ENCODE data around the gene KIAA1210. TPM values are rescaled to one million over a fixed set of nuclear protein-coding genes. Genes with fewer than 3 reads are reported as not detected.

The KIAA1210 gene
- total RNA-seq, 1 experiment from 2014 or later = not detected

GRCh38 chrX:119168104-119168503 is 40.5 kb upstream of the KIAA1210 start:
- no peak overlapping the region for H3K9ac ChIP-seq (ENCODE audit: low read length)
- H4K20me1 ChIP-seq (ENCODE audit: insufficient read depth) = no peaks in the 10 kb centered on the region
- no peak for TF ChIP-seq POLR2AphosphoS5 (IDR thresholded peaks at IDR 0.05; ENCODE audit: low read depth, low read length)
- no peak for TF ChIP-seq RAD21 (IDR thresholded peaks at IDR 0.05; ENCODE audit: low read depth)
- TF ChIP-seq MAX (IDR thresholded peaks at IDR 0.05) = no peak
- TF ChIP-seq POLR2A (IDR thresholded peaks at IDR 0.05; ENCODE audit: borderline replicate concordance, extremely low read depth, insufficient read depth, insufficient read length) = no peak
- no peak for TF ChIP-seq ZBTB33 (IDR thresholded peaks at IDR 0.05; ENCODE audit: extremely low read depth, insufficient replicate concordance, low read length)
- TF ChIP-seq ZNF274 (IDR thresholded peaks at IDR 0.05; ENCODE audit: low read depth, low read length) = no peak
- no peak for TF ChIP-seq CTCF (IDR thresholded peaks at IDR 0.05 in 2 of 3, conservative IDR thresholded peaks at IDR 0.05 in 1 of 3; ENCODE audit: borderline replicate concordance in 1 of 3, insufficient read depth in 1 of 3, low read depth in 2 of 3, low read length in 2 of 3)
- TF ChIP-seq EZH2 (IDR thresholded peaks at IDR 0.05) = no peak
- TF ChIP-seq TCF7L2 (IDR thresholded peaks at IDR 0.05; ENCODE audit: borderline replicate concordance, extremely low read depth, insufficient read depth, insufficient read length) = no peak
- no peak for TF ChIP-seq JUND (IDR thresholded peaks at IDR 0.05)
- TF ChIP-seq CBX3 (IDR thresholded peaks at IDR 0.05; ENCODE audit: low read depth) = no peak
- TF ChIP-seq FOSL1 (IDR thresholded peaks at IDR 0.05; ENCODE audit: low read depth) = no peak
- no peak for TF ChIP-seq SIN3A (IDR thresholded peaks at IDR 0.05; ENCODE audit: low read depth)
- no peak for TF ChIP-seq YY1 (IDR thresholded peaks at IDR 0.05; ENCODE audit: extremely low read depth, insufficient replicate concordance, low read depth, low read length)
- TF ChIP-seq SRF (IDR thresholded peaks at IDR 0.05; ENCODE audit: low read depth) = no peak
- TF ChIP-seq ATF3 (IDR thresholded peaks at IDR 0.05) = no peak
- no peaks in the 10 kb centered on the region for H3K27me3 ChIP-seq (ENCODE audit: insufficient read depth, low read length)
- intact Hi-C loops (cut with micrococcal nuclease) = no loop called here
- ATAC-seq = no peak
- RAD21 ChIA-PET (ENCODE audit: low non-redundant PET in 1 of 2, low total read pairs in 2 of 2, uncharacterized antibody in 2 of 2, unreplicated experiment in 2 of 2) = no interaction called here
- CTCF ChIA-PET = no interaction called here
- DNase-seq (ENCODE audit: low read depth, low spot score) = no peak
- H3K4me1 ChIP-seq (ENCODE audit: control insufficient read depth in 1 of 2, insufficient read depth in 2 of 2, low read length in 2 of 2) = no peaks in the 10 kb centered on the region
- no peaks in the 10 kb centered on the region for H3K9me2 ChIP-seq (ENCODE audit: insufficient read depth)
- H3K79me2 ChIP-seq (ENCODE audit: insufficient read depth, low read length) = no peaks in the 10 kb centered on the region
- no peak overlapping the region for H3K4me2 ChIP-seq (ENCODE audit: low read length)
- no peaks in the 10 kb centered on the region for H3K9me3 ChIP-seq (ENCODE audit: control insufficient read depth in 1 of 2, insufficient read depth in 1 of 2, low read depth in 1 of 2, low read length in 2 of 2)
- H2AFZ ChIP-seq (ENCODE audit: low read depth, low read length, poor library complexity, severe bottlenecking) = no peak overlapping the region
- no TSS peak for BruUV-seq (replicated peaks)
- no peaks in the 10 kb centered on the region for H3K36me3 ChIP-seq (ENCODE audit: control insufficient read depth in 1 of 2, insufficient read depth in 2 of 2, low read length in 2 of 2)
- H3K4me3 ChIP-seq (replicated peaks in 1 of 2; ENCODE audit: low read depth in 1 of 2, low read length in 2 of 2) = no peak overlapping the region
- POLR2A ChIA-PET = no interaction called here
- H3K27ac ChIP-seq (ENCODE audit: low read depth, low read length) = no peak overlapping the region
